Mesendoderm (in vitro differentiated cells): Measurements from ENCODE around the gene ATRIP.

Experiments
- DNase-seq: peaks from one replicate; pipeline ENCODE4 v3.0.0; 2013
- H2AK5ac ChIP-seq: 2 replicates; pipeline ENCODE4 v1.6.1; 2013; ENCODE audit warnings: low read length, inconsistent platforms
- H2BK120ac ChIP-seq: 2 replicates; pipeline ENCODE4 v1.6.1; 2013; ENCODE audit warnings: low read depth, mild to moderate bottlenecking, low read length, moderate library complexity, mixed read lengths
- H2BK15ac ChIP-seq: replicated peaks from 2 replicates; pipeline ENCODE4 v1.6.1; 2013; ENCODE audit warnings: low read depth, mild to moderate bottlenecking, moderate library complexity
- H2BK5ac ChIP-seq: 2 replicates; pipeline ENCODE4 v1.6.1; 2013; ENCODE audit warnings: low read length, inconsistent platforms
- H3K18ac ChIP-seq: 2 replicates; pipeline ENCODE4 v1.6.1; 2013; ENCODE audit warnings: mild to moderate bottlenecking, low read length, mixed read lengths
- H3K23ac ChIP-seq: one replicate; pipeline ENCODE4 v1.6.1; 2013; ENCODE audit warnings: low read length
- H3K27ac ChIP-seq: 2 replicates; pipeline ENCODE4 v1.5.1; 2013; ENCODE audit warnings: low read depth, mild to moderate bottlenecking, inconsistent platforms, low read length, moderate library complexity
- H3K27me3 ChIP-seq: 2 replicates; pipeline ENCODE4 v1.6.1; 2013; ENCODE audit warnings: low read length, control low read depth, mild to moderate bottlenecking, inconsistent platforms; ENCODE audit not compliant: insufficient read depth, poor library complexity
- H3K36me3 ChIP-seq: 2 replicates; pipeline ENCODE4 v1.6.1; 2013; ENCODE audit warnings: low read length, inconsistent platforms; ENCODE audit not compliant: control insufficient read depth, insufficient read depth
- H3K4ac ChIP-seq: one replicate; pipeline ENCODE4 v1.6.1; 2013; ENCODE audit warnings: low read depth, mild to moderate bottlenecking, low read length, moderate library complexity
- H3K4me1 ChIP-seq: 2 replicates; pipeline ENCODE4 v1.6.1; 2013; ENCODE audit warnings: low read depth, low read length, inconsistent platforms; ENCODE audit not compliant: control insufficient read depth
- H3K4me2 ChIP-seq: 2 replicates; pipeline ENCODE4 v1.6.1; 2013; ENCODE audit warnings: low read length
- H3K4me3 ChIP-seq: 2 replicates; pipeline ENCODE4 v1.5.1; 2013; ENCODE audit warnings: mild to moderate bottlenecking, low read length
- H3K56ac ChIP-seq: one replicate; pipeline ENCODE4 v1.6.1; 2013; ENCODE audit warnings: low read length
- H3K79me1 ChIP-seq: 2 replicates; pipeline ENCODE4 v1.6.1; 2013; ENCODE audit warnings: low read length, inconsistent platforms
- H3K79me2 ChIP-seq: 2 replicates; pipeline ENCODE4 v1.6.1; 2013; ENCODE audit warnings: mild to moderate bottlenecking, low read length; ENCODE audit not compliant: control insufficient read depth, insufficient read depth
- H3K9ac ChIP-seq: 2 replicates; pipeline ENCODE4 v1.6.1; 2013; ENCODE audit warnings: low read length, inconsistent platforms
- H4K5ac ChIP-seq: one replicate; pipeline ENCODE4 v1.6.1; 2013; ENCODE audit warnings: low read length
- H4K8ac ChIP-seq: one replicate; pipeline ENCODE4 v1.6.1; 2013; ENCODE audit warnings: low read depth, mild to moderate bottlenecking, control low read depth, low read length, moderate library complexity
- WGBS: extraction: QIAGEN DNeasy Blood & Tissue Kit; methylation state at CpG from one replicate; pipeline ENCODE4 v1.1.7; 2013; ENCODE audit warnings: low lambda C conversion rate, missing lambda C conversion rate; ENCODE audit not compliant: insufficient coverage; ENCODE audit errors: extremely low coverage; 5-methylcytosine and 5-hydroxymethylcytosine counted together

The ATRIP gene

GRCh38 chr3:48409291-48410201, 37.0 kb upstream of the ATRIP start:
- H3K23ac ChIP-seq, result no peak overlapping the region
- no peaks in the 10 kb centered on the region for H3K4me1 ChIP-seq
- no peak overlapping the region for H3K4ac ChIP-seq
- H3K56ac ChIP-seq, result no peak overlapping the region
- H2AK5ac ChIP-seq, result no peak overlapping the region
- WGBS, result no CpG with 5 or more reads among the region's 31 CpGs
- no peak overlapping the region for H2BK120ac ChIP-seq
- no peak overlapping the region for H3K4me3 ChIP-seq
- no peak overlapping the region for H2BK15ac ChIP-seq
- no peak overlapping the region for H4K5ac ChIP-seq
- no peak overlapping the region for H3K18ac ChIP-seq
- no peak overlapping the region for H3K4me2 ChIP-seq
- DNase-seq, result no peak
- no peak overlapping the region for H3K9ac ChIP-seq
- H3K27ac ChIP-seq, result no peak overlapping the region
- no peak overlapping the region for H4K8ac ChIP-seq
- H3K27me3 ChIP-seq, result no peaks in the 10 kb centered on the region
- no peak overlapping the region for H2BK5ac ChIP-seq
- no peaks in the 10 kb centered on the region for H3K79me2 ChIP-seq
- no peaks in the 10 kb centered on the region for H3K79me1 ChIP-seq
- peaks cover 30% of the 10 kb centered on the region for H3K36me3 ChIP-seq

- Histone ChIP-seq H3K4me3 (no peak overlapping the region), H3K79me2 (no peaks in the 10 kb centered on the region), H3K27me3 (no peaks in the 10 kb centered on the region), H3K79me1 (no peaks in the 10 kb centered on the region), H3K4me2 (no peak overlapping the region), H2BK5ac (no peak overlapping the region), H3K56ac (no peak overlapping the region), H3K36me3 (peaks cover 33% of the 10 kb centered on the region), H3K4me1 (no peaks in the 10 kb centered on the region), H3K9ac (no peak overlapping the region), H2BK15ac (no peak overlapping the region), H2BK120ac (no peak overlapping the region), H3K18ac (no peak overlapping the region), H3K27ac (no peak overlapping the region), H3K23ac (no peak overlapping the region), H4K5ac (no peak overlapping the region), H2AK5ac (no peak overlapping the region), H4K8ac (no peak overlapping the region), H3K4ac (no peak overlapping the region)
- DNase-seq, result no peak
- no CpG with 5 or more reads among the region's 16 CpGs for WGBS
These were observed 36.1 kb upstream of the ATRIP start for GRCh38 chr3:48410205-48411040.

GRCh38 chr3:48411041-48411588, 35.4 kb upstream of the ATRIP start:
- Histone ChIP-seq H3K27ac (no peak overlapping the region), H3K4me1 (no peaks in the 10 kb centered on the region), H3K27me3 (no peaks in the 10 kb centered on the region), H3K79me1 (no peaks in the 10 kb centered on the region), H3K79me2 (no peaks in the 10 kb centered on the region), H3K4me3 (no peak overlapping the region), H3K9ac (no peak overlapping the region), H2AK5ac (no peak overlapping the region), H4K8ac (no peak overlapping the region), H3K23ac (no peak overlapping the region), H3K56ac (no peak overlapping the region), H3K18ac (no peak overlapping the region), H3K4ac (no peak overlapping the region), H2BK5ac (no peak overlapping the region), H3K4me2 (no peak overlapping the region), H2BK120ac (no peak overlapping the region), H4K5ac (no peak overlapping the region), H3K36me3 (peaks cover 31% of the 10 kb centered on the region), H2BK15ac (no peak overlapping the region)
- no CpG with 5 or more reads among the region's 9 CpGs for WGBS
- DNase-seq, result no peak

- Histone ChIP-seq H3K79me1 (no peaks in the 10 kb centered on the region), H4K5ac (no peak overlapping the region), H2BK15ac (no peak overlapping the region), H3K56ac (no peak overlapping the region), H3K4me2 (no peak overlapping the region), H3K4me3 (no peak overlapping the region), H3K4me1 (no peaks in the 10 kb centered on the region), H3K4ac (no peak overlapping the region), H3K36me3 (peaks cover 29% of the 10 kb centered on the region), H3K79me2 (no peaks in the 10 kb centered on the region), H3K23ac (no peak overlapping the region), H2BK5ac (no peak overlapping the region), H3K9ac (no peak overlapping the region), H3K27ac (no peak overlapping the region), H4K8ac (no peak overlapping the region), H2AK5ac (no peak overlapping the region), H2BK120ac (no peak overlapping the region), H3K27me3 (no peaks in the 10 kb centered on the region), H3K18ac (no peak overlapping the region)
- no CpG with 5 or more reads among the region's 11 CpGs for WGBS
- no peak for DNase-seq
These were observed 34.7 kb upstream of the ATRIP start for GRCh38 chr3:48411606-48412374.

GRCh38 chr3:48412375-48413001, 34.0 kb upstream of the ATRIP start:
- Histone ChIP-seq H4K8ac (no peak overlapping the region), H2AK5ac (no peak overlapping the region), H3K18ac (no peak overlapping the region), H3K4me1 (no peaks in the 10 kb centered on the region), H2BK120ac (no peak overlapping the region), H3K27ac (no peak overlapping the region), H3K79me2 (no peaks in the 10 kb centered on the region), H3K56ac (no peak overlapping the region), H4K5ac (no peak overlapping the region), H3K36me3 (peaks cover 27% of the 10 kb centered on the region), H2BK5ac (no peak overlapping the region), H3K4ac (no peak overlapping the region), H3K4me3 (no peak overlapping the region), H3K27me3 (no peaks in the 10 kb centered on the region), H3K79me1 (no peaks in the 10 kb centered on the region), H3K4me2 (no peak overlapping the region), H3K9ac (no peak overlapping the region), H2BK15ac (no peak overlapping the region), H3K23ac (no peak overlapping the region)
- WGBS, result no CpG with 5 or more reads among the region's 19 CpGs
- no peak for DNase-seq
